ENCODE results near the gene SEC14L6.
"Not testable (repeated sequence)": the region's sequence is repeated elsewhere in the genome, so short reads cannot be mapped to it uniquely, and the experiment has no call there.

The SEC14L6 gene

DNA sequence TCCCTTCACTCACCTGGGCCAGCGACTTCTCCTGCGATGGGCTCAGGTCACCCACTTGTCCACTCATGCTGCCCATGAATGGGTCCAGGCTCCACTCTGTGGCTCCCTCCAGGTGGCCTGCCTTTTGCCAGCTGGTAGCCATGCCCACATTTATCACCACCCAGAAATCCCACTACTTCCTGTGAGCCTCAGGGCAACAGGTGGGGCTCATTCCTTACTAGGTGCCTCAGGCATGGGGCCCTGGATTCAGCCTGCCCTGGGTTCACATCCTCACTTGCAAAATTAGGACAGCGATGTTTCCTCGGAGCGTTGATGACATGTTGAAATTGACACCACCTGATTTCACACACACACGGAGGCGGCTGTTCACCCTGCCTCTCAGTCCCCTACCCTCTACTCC is at the start of gene SEC14L6:
Gene SEC14L6 (minus strand): TSS at position 126 of the 400 bp plus-strand sequence. CDS start 59 bp downstream, at position 67.
- H3K4me3 ChIP-seq (ENCODE audit: low read length): no peak within 1 kb of the TSS
- TF ChIP-seq CTCF (conservative IDR thresholded peaks at IDR 0.05; ENCODE audit: low read length): no peak
- no peak for DNase-seq (ENCODE audit: low read depth)

DNA sequence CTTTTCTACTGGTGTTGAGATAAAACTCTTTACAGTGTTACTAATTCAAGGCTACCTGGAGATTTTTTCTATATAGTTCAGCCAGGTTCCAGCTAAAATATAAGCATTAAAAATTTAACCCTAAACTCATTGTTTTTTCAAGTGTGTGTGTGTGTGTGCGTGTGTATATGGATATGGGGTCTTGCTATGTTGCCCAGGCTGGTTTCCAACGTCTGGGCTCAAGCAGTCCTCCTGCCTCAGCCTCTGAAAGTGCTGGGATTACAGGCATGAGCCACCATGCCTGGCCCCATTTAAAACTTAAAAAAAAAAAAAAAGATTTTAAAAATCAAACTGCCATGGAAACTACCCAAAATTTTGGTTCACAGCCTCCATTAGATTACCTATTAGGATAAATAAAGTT is 49.7 kb upstream of the SEC14L6 start:
- no peak for DNase-seq (ENCODE audit: low read depth)

DNA sequence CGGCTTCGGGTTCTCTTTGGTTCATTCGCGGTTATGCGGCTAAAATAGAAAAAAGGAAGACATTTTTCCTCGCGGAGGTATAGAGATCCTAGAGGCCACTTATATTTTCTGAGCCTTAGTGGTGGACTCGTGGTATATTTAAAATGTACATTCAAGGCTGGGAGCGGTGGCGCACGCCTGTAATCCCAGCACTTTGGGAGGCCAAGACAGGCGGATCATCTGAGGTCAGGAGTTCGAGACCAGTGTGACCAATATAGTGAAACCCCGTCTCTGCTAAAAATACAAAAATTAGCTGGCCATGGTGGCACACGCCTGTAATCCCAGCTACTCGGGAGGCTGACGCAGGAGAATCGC is 45.8 kb upstream of the SEC14L6 start:
- DNase-seq (ENCODE audit: low read depth): not testable (repeated sequence)
- H3K4me3 ChIP-seq (ENCODE audit: low read length): peak overlapping the region; percentile 57

More for the DNA sequence above, 49.7 kb upstream of the SEC14L6 start:
- no peak overlapping the region for H3K4me3 ChIP-seq (ENCODE audit: low read length)
- TF ChIP-seq CTCF (conservative IDR thresholded peaks at IDR 0.05; ENCODE audit: low read length): no peak

DNA sequence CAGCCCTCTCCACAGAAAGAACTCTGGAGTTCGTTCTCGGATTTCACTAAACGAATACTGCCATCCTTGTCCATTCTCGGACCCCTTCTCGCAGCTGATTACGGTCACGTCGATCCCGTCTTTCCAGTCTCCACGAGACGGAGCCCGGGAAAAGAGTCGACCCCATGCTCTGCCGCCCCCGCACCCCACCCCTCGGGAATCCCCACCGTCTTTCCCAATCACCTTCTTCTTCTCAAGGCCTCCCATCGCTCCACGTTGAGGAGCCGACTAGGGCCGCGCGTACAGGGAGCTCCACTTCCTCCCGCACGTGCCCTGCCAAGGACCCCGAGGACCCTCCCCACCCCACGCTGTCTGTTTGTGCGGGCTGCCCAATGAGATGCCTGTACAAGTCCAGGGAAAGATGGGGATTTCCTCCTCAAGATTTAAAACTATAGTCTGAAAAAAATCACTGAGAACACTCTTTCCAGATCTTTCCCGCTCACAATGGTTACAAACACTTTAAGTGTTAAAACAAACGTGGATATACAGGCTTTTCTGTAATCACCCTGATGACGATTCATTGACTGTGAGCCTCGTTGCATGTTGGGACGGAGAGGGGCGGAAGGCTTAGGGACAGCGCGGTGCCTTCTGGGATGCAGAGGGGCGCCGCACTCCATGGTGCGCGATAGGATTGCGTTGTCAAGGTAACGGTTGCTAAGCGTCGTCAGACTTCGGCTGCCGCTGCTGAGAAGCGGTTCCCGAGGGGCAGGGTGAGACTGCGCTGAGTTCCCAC is 45.2 kb upstream of the SEC14L6 start, which contains the start of gene PES1:
Gene PES1 (minus strand): TSS at position 323 of the 772 bp plus-strand sequence. CDS start 77 bp downstream, at position 246.
- TF ChIP-seq CTCF (conservative IDR thresholded peaks at IDR 0.05; ENCODE audit: low read length): no peak
- H3K4me3 ChIP-seq (ENCODE audit: low read length): peak within 1 kb of the TSS; percentile 96
- peak; percentile 99 for DNase-seq (ENCODE audit: low read depth)

- DNase-seq (ENCODE audit: low read depth): peak; percentile 47
- TF ChIP-seq CTCF (conservative IDR thresholded peaks at IDR 0.05; ENCODE audit: low read length): no peak
- peak overlapping the region; percentile 96 for H3K4me3 ChIP-seq (ENCODE audit: low read length)
Measured at GRCh38 chr22:30591191-30591587, 44.6 kb upstream of the SEC14L6 start.

DNA sequence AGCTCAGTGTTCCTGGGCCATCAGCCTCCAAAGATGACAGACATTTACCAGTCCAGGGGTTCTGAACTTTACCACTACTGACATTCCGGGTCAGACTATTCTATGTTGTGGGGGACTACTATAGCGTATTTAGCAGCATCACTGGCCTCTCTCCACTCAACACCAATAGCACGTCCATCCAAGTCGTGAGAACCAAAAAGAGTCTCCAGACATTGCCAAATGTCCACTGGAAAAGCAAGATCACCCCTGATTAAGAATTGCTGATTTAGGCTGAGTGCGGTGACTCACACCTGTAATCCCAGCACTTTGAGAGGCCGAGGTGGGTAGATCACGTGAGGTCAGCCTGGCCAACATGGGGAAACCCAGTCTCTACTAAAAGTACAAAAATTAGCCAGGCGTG is 39.9 kb upstream of the SEC14L6 start:
- TF ChIP-seq CTCF (conservative IDR thresholded peaks at IDR 0.05; ENCODE audit: low read length): no peak
- H3K4me3 ChIP-seq (ENCODE audit: low read length): no peak overlapping the region
- DNase-seq (ENCODE audit: low read depth): no peak

- TF ChIP-seq CTCF (conservative IDR thresholded peaks at IDR 0.05; ENCODE audit: low read length): no peak
- no peak for DNase-seq (ENCODE audit: low read depth)
- H3K4me3 ChIP-seq (ENCODE audit: low read length): no peak overlapping the region
Measured at GRCh38 chr22:30584441-30584840, 37.9 kb upstream of the SEC14L6 start.

All from AG10803 (cell line).